ENCODE measurements around the gene KCNQ1. TPM values are rescaled to one million over a fixed set of nuclear protein-coding genes. Genes with fewer than 3 reads are reported as not detected.

The KCNQ1 gene
- total and polyA plus RNA-seq, 7 donors = 1.1 to 25.2 (median 3.8) TPM

GRCh38 chr11:2827256-2827655, 382.4 kb downstream of the KCNQ1 start:
- Histone ChIP-seq H3K4me1 (peaks cover 0 to 42% (median 31%) of the 10 kb centered on the region in 4 donors), H3K36me3 (no peaks in the 10 kb centered on the region), H3K4me3 (no peak overlapping the region), H3K27ac (peak overlapping the region; percentile 88 to 97 (median 92)), H3K9me3 (peaks cover 0 to 10% (median 1%) of the 10 kb centered on the region in 4 donors), H3K27me3 (no peaks in the 10 kb centered on the region)
- 92 to 96% methylated on average over 12 of the region's 12 CpGs for WGBS, 2 donors
- intact Hi-C loops (cut with DNase I) = loop anchor here (2.0 to 10.0 kb wide), 6 partner anchors 48 to 442 kb away; partner anchors contain the start of genes CDKN1C and KCNQ1OT1
- no peak for DNase-seq
- TF ChIP-seq POLR2AphosphoS5 (IDR thresholded peaks at IDR 0.05) = no peak
- TF ChIP-seq POLR2A (IDR thresholded peaks at IDR 0.05) = no peak
- no peak for TF ChIP-seq EP300 (IDR thresholded peaks at IDR 0.05)
- TF ChIP-seq, protein P1, sequence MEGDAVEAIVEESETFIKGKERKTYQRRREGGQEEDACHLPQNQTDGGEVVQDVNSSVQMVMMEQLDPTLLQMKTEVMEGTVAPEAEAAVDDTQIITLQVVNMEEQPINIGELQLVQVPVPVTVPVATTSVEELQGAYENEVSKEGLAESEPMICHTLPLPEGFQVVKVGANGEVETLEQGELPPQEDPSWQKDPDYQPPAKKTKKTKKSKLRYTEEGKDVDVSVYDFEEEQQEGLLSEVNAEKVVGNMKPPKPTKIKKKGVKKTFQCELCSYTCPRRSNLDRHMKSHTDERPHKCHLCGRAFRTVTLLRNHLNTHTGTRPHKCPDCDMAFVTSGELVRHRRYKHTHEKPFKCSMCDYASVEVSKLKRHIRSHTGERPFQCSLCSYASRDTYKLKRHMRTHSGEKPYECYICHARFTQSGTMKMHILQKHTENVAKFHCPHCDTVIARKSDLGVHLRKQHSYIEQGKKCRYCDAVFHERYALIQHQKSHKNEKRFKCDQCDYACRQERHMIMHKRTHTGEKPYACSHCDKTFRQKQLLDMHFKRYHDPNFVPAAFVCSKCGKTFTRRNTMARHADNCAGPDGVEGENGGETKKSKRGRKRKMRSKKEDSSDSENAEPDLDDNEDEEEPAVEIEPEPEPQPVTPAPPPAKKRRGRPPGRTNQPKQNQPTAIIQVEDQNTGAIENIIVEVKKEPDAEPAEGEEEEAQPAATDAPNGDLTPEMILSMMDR (IDR thresholded peaks at IDR 0.05) = no peak

DNA sequence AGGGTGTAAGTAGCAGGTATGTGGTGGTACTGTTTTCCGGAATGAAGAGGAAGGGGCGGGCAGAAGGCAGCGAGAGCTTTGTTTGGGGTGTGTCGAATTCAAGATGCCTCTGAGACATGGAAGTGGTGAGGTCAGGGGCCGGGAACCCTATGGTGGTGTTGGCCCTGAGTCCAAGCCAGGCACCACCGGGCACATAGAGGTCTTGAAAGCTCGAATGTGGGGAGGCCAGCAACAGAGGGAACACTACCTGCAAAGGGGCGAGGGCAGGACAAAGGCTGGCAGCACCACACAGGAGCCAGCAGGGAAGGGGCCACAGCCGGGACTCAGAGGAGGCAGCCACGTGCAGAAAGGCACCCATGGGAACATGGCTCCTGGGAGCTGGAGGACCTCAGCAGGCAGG, 383.0 kb downstream of the KCNQ1 start:
- Histone ChIP-seq H3K27me3 (no peaks in the 10 kb centered on the region), H3K27ac (peak overlapping the region in 3 of 4 donors; percentile 21 to 97 (median 88))
- no peak for DNase-seq

DNA sequence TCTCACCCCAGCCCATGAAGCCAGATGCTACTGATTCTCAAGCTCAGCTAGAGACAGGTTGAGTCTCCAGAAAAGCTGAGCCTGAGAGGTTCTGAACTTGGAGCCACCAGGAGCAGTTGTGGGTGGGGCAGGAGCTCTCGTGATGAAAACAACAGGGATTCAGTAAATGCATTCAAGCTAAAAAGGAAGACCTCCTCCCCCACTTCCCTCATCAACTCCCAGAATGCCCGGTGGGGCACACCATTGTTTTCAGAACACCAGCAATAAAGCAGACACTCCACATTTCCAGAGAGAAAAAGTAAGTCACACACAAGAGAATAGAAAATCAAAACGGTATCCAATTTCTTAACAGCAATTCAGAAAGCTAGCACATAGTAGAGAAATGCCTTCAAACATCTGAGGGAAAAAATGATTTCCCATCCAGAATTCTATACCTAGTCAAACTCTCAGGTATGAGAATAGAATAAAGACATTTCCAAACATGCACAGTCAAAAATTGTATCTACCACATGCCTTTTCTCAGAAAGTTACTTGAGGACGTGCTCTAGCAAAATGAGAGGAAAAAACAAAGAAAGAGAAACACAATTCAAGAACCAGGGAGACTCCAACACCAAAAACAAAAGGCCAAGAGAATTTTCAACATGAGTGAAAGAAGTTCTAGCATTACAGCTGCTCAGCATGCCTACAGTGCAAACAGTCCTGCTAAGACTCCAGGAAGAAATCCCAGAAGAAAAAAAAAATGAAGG, 383.9 kb downstream of the KCNQ1 start:
- peaks cover 0 to 3% (median 0%) of the 10 kb centered on the region in 4 donors for H3K9me3 ChIP-seq
- no peak for DNase-seq
- H3K27me3 ChIP-seq = no peaks in the 10 kb centered on the region
- peaks cover 0 to 42% (median 31%) of the 10 kb centered on the region in 4 donors for H3K4me1 ChIP-seq
- peak overlapping the region in 2 of 4 donors; percentile 21 to 97 for H3K27ac ChIP-seq
- no peaks in the 10 kb centered on the region for H3K36me3 ChIP-seq
- intact Hi-C loops (cut with DNase I) = loop anchor here (5.0 to 10.0 kb wide), 3 partner anchors 151 to 444 kb away; no protein-coding TSS in a partner anchor
- TF ChIP-seq EP300 (IDR thresholded peaks at IDR 0.05) = no peak
- no peak for TF ChIP-seq POLR2A (IDR thresholded peaks at IDR 0.05)
- TF ChIP-seq, protein P1 (IDR thresholded peaks at IDR 0.05) = no peak
- TF ChIP-seq POLR2AphosphoS5 (IDR thresholded peaks at IDR 0.05) = no peak
- no peak overlapping the region for H3K4me3 ChIP-seq
- 80 to 93% methylated on average over 4 of the region's 4 CpGs for WGBS, 2 donors

More for the DNA sequence above, 383.0 kb downstream of the KCNQ1 start:
- intact Hi-C loops (cut with DNase I) = loop anchor here (2.0 to 10.0 kb wide), 6 partner anchors 49 to 443 kb away; partner anchors contain the start of genes CDKN1C and KCNQ1OT1
- WGBS, 2 donors = 75 to 93% methylated on average over 10 of the region's 10 CpGs
- no peaks in the 10 kb centered on the region for H3K36me3 ChIP-seq
- no peak overlapping the region for H3K4me3 ChIP-seq
- peaks cover 0 to 42% (median 31%) of the 10 kb centered on the region in 4 donors for H3K4me1 ChIP-seq
- TF ChIP-seq, protein P1 (IDR thresholded peaks at IDR 0.05) = no peak
- no peak for TF ChIP-seq EP300 (IDR thresholded peaks at IDR 0.05)
- TF ChIP-seq POLR2AphosphoS5 (IDR thresholded peaks at IDR 0.05) = no peak
- TF ChIP-seq POLR2A (IDR thresholded peaks at IDR 0.05) = no peak
- peaks cover 0 to 5% (median 1%) of the 10 kb centered on the region in 4 donors for H3K9me3 ChIP-seq

DNA sequence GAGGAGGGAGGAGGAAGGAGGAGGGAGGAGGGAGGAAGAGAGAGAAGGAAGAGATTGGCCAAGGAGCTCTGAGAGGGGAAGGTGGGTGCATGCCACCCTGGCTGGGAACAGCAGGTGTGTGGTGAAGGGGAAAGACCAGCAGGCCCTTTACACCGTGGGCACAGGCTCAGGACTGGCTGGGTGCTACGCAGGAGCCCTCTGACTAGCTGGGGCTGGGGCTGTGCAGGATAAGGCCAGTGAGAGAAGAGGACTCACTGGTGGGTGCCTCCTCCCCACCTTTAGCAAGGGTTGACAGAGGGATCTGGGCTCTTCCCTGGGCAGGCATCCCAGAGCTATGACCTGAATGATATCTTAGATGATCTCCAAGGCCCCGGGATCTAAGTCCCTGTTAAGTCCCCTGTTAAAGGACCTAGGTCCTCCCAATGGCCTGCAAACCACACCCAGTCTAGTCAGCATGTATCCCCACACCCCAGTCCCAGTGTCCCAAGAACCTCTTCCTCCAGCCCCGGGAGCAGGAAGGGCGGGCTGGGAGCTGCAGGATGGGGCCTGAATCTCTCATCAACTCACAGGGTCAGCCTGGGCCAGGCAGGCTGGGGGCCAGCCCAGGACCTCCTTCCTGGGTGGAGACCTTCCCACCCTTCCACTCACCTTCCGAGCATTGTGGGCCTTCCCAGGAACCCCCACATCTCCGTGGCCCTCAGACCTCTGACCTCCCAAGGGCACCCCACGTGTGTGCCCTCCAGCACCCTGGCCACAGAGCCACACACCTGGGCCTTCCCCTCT, 385.4 kb downstream of the KCNQ1 start:
- Histone ChIP-seq H3K4me1 (peaks cover 0 to 29% (median 22%) of the 10 kb centered on the region in 4 donors), H3K9me3 (peaks cover 0 to 3% (median 0%) of the 10 kb centered on the region in 4 donors), H3K27ac (no peak overlapping the region), H3K27me3 (no peaks in the 10 kb centered on the region), H3K4me3 (no peak overlapping the region), H3K36me3 (no peaks in the 10 kb centered on the region)
- TF ChIP-seq EP300 (IDR thresholded peaks at IDR 0.05) = no peak
- no peak for TF ChIP-seq POLR2AphosphoS5 (IDR thresholded peaks at IDR 0.05)
- no peak for TF ChIP-seq POLR2A (IDR thresholded peaks at IDR 0.05)
- TF ChIP-seq, protein P1 (IDR thresholded peaks at IDR 0.05) = no peak
- no peak for DNase-seq
- 87 to 92% methylated on average over 8 of the region's 8 CpGs for WGBS, 2 donors
- intact Hi-C loops (cut with DNase I) = no loop called here

Measured in sigmoid colon (tissue), 7 donors.